Thoracic aorta (tissue), 2 donors: ENCODE data around the gene GEMIN5. TPM values are rescaled to one million over a fixed set of nuclear protein-coding genes. Genes with fewer than 3 reads are reported as not detected.
"Not testable (repeated sequence)": the region's sequence is repeated elsewhere in the genome, so short reads cannot be mapped to it uniquely, and the experiment has no call there.

Experiments
- ATAC-seq: fragments of 150-250 bp; one replicate; pipeline ENCODE4 v1.8.0; 2017; ENCODE audit warnings: low read depth; ENCODE audit not compliant: insufficient number of reproducible peaks, low FRiP score
- DNase-seq: peaks from one replicate; pipeline ENCODE4 v3.0.0-alpha.2; 2020; ENCODE audit warnings: low spot score
- H3K27ac ChIP-seq, 2 donors: fragments of 200-600 bp; sonication (generic); 1 replicate in 1 of 2; 2 replicates in 1 of 2; pipeline ENCODE4 v1.5.1; 2016; ENCODE audit warnings: mild to moderate bottlenecking in 2 of 2, moderate library complexity in 2 of 2
- H3K27me3 ChIP-seq: fragments of 200-600 bp; sonication (generic); replicated peaks from 2 replicates; pipeline ENCODE4 v1.6.0; 2016; ENCODE audit warnings: mild to moderate bottlenecking; ENCODE audit not compliant: insufficient read depth
- H3K36me3 ChIP-seq: fragments of 200-600 bp; sonication (generic); one replicate; pipeline ENCODE4 v1.5.1; 2016
- H3K4me1 ChIP-seq, 2 donors: fragments of 200-600 bp; sonication (generic); 1 replicate in 1 of 2; 2 replicates in 1 of 2; pipeline versions ENCODE4 v1.5.1 to v1.6.0; 2016; ENCODE audit warnings: low read depth in 2 of 2, mild to moderate bottlenecking in 1 of 2; ENCODE audit not compliant: control insufficient read depth in 1 of 2
- H3K4me3 ChIP-seq: fragments of 200-600 bp; sonication (generic); 2 replicates; pipeline ENCODE4 v1.5.1; 2016; ENCODE audit warnings: mild to moderate bottlenecking
- H3K9me3 ChIP-seq: fragments of 200-600 bp; sonication (generic); 2 replicates; pipeline ENCODE4 v1.5.1; 2016
- CTCF ChIP-seq: fragments of 200-600 bp; sonication (generic); IDR thresholded peaks from one replicate; pipeline ENCODE4 v1.5.1; 2019; ENCODE audit warnings: antibody characterized with exemption
- total RNA-seq, 2 donors: library from RNA; depleted of rRNA; stranded (reverse); fragments of >200 nt; gene quantifications; one replicate each; pipeline versions ENCODE4 v1.1.0 to v1.2.3, GENCODE V29; 2016

The GEMIN5 gene
- 10 to 100 TPM; 13.4 to 21.0 TPM for total RNA-seq

GRCh38 chr5:154937718-154938466 is at the start of gene GEMIN5:
Gene GEMIN5, minus strand, starts transcription at chr5:154938211. Its CDS starts 78 bp downstream, at chr5:154938133.
- H3K4me1 ChIP-seq = peaks cover 11 to 30% of the 10 kb centered on the region in 2 donors
- peak within 1 kb of the TSS; percentile 79 for H3K4me3 ChIP-seq
- H3K27me3 ChIP-seq = no peaks in the 10 kb centered on the region
- peak; percentile 67 for ATAC-seq
- no peaks in the 10 kb centered on the region for H3K9me3 ChIP-seq
- TF ChIP-seq CTCF = no peak
- H3K36me3 ChIP-seq = no peaks in the 10 kb centered on the region
- peak; percentile 35 for DNase-seq
- H3K27ac ChIP-seq = peak within 1 kb of the TSS; percentile 38 to 53

GRCh38 chr5:154986151-154986550 is 48.1 kb upstream of the GEMIN5 start:
- no peak for ATAC-seq
- no peak for DNase-seq
- Histone ChIP-seq H3K27me3 (no peaks in the 10 kb centered on the region), H3K9me3 (no peaks in the 10 kb centered on the region), H3K27ac (no peak overlapping the region), H3K4me1 (no peaks in the 10 kb centered on the region), H3K36me3 (no peaks in the 10 kb centered on the region), H3K4me3 (no peak overlapping the region)
- TF ChIP-seq CTCF = no peak

- Histone ChIP-seq H3K9me3 (no peaks in the 10 kb centered on the region), H3K27ac (no peak overlapping the region), H3K4me1 (no peaks in the 10 kb centered on the region), H3K36me3 (no peaks in the 10 kb centered on the region), H3K4me3 (no peak overlapping the region), H3K27me3 (no peaks in the 10 kb centered on the region)
- ATAC-seq (no peak), DNase-seq (no peak)
- TF ChIP-seq CTCF = no peak
Measured at GRCh38 chr5:154984946-154985516, 47.0 kb upstream of the GEMIN5 start.

GRCh38 chr5:154978294-154978693 is 40.3 kb upstream of the GEMIN5 start:
- H3K4me3 ChIP-seq, DNase-seq, H3K36me3 ChIP-seq, H3K27me3 ChIP-seq, ATAC-seq, H3K27ac ChIP-seq, H3K9me3 ChIP-seq, H3K4me1 ChIP-seq: not testable (repeated sequence)

- TF ChIP-seq CTCF = no peak
- DNase-seq (no peak), ATAC-seq (no peak)
- no peak overlapping the region for H3K27ac ChIP-seq
- H3K4me3 ChIP-seq = no peak overlapping the region
- no peaks in the 10 kb centered on the region for H3K36me3 ChIP-seq
- H3K27me3 ChIP-seq = no peaks in the 10 kb centered on the region
- H3K4me1 ChIP-seq = no peaks in the 10 kb centered on the region
- H3K9me3 ChIP-seq = no peaks in the 10 kb centered on the region
Measured at GRCh38 chr5:154977409-154977808, 39.4 kb upstream of the GEMIN5 start.

- H3K27ac ChIP-seq, H3K27me3 ChIP-seq, H3K4me3 ChIP-seq, ATAC-seq, DNase-seq, H3K4me1 ChIP-seq, H3K9me3 ChIP-seq, H3K36me3 ChIP-seq: not testable (repeated sequence)
Measured at GRCh38 chr5:154976082-154976481, 38.1 kb upstream of the GEMIN5 start.
